ENCODE data around the gene HDAC7.
"Not testable (repeated sequence)": the region's sequence is repeated elsewhere in the genome, so short reads cannot be mapped to it uniquely, and the experiment has no call there.

Gene HDAC7

DNA sequence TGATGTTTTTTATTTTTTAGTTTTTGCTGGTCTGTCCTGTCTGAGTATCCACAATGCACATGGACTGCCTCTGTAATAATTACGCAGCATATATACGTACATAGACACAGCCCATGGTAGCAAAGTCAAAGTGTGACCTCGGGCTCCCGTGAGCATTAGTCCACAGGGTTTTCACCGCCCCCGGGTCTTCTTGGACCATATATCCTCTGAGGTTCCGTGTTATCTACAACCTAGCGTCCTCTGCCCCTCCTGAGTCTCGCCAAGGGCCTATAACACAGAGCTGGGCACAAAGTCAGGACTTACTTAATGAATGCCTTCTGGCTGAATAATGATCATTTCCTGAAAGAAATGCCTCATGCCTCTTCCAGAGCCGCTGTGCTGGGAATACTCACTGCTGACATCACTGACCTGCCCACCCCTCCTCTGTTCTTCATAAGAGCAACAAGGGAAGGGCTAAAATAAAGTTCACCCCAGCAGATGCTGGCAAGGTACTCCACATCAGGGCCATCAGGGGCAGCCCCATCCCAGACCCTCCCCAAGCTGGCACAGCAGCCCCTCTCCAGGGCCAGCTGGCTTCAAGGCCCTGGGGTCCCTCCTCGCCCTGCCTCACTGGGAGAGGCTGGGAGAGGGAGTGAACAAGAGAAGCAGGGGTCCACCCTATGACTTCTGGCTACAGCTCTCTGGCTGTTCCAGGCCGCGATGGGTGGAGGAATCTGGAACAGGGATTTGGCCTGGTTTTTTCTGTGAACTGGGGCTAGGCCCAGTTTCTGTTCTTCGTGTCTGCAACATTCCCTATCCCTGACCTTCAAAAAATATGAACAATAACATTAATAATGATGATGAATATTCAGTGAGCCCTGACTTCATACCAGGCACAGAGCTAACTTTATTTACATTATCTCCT is 7.9 kb downstream of the HDAC7 start:
- DNase-seq = peak; percentile 83

GRCh38 chr12:47811072-47811396 is 8.7 kb downstream of the HDAC7 start:
- DNase-seq = no peak

GRCh38 chr12:47809518-47809917 is 10.2 kb downstream of the HDAC7 start:
- not testable (repeated sequence) for DNase-seq

DNA sequence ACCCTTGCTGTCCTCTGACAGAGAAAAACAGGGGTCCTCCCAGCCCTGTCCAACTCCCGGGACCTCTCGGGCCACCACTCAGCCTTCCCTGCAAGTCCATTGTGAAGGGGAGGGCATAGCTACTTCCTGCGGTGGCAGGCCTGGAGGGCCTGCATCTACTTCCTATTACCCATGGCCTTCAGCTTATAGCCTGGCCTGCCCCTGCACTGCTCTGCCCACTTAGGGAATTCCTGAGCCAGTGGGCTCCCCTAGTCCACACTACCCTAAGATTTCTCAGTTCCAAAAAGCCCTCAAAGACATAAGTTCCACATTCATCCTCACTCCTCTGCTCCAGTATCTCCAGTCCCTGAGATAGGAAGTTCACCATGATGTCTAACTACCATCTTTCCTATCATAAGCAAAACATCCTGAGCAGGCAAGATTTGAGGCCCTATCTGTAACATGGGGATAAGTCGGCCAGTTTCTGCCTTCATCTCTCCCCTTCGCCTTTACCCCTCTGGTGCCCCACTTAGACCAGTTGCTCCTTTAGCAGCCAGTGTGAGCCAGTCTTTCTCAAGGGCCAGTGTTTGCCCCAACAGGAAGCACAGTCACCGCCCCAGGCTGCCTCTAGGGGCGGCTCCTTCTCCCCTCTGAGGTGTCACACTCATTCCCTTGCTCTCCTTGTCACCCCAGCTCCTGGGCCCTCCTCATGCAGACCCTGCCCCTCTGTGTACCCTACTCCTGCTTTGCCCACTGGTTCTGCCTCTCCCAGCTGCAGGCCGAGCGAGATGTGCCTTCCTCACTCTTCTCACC is 10.9 kb downstream of the HDAC7 start:
- peak; percentile 56 for DNase-seq

GRCh38 chr12:47808050-47808449 is 11.7 kb downstream of the HDAC7 start:
- no peak for DNase-seq

DNA sequence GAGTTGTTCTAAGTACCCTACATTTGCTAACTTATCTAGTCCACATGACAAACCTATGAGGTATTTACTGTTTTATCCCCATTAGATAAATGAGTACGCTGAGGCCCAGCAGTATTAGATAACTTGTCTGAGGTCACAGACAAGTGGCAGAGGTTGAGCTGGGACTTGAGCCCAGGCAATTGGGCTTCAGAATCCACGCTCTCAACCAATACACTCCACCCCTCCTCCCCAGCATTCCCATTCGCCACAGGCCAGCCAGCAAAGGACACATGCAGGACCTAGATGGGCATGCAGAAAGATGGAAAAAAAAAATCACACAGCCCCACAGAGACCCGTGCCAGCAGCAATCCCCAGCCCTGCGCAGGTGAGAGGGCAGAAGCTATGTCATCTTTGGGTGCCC is 12.4 kb downstream of the HDAC7 start:
- no peak for DNase-seq

- DNase-seq = no peak
These were observed 14.3 kb downstream of the HDAC7 start for GRCh38 chr12:47805417-47805816.

GRCh38 chr12:47804171-47804570 is 15.5 kb downstream of the HDAC7 start:
- no peak for DNase-seq

GRCh38 chr12:47803191-47803875 is 16.4 kb downstream of the HDAC7 start:
- DNase-seq = no peak

GRCh38 chr12:47802312-47802711 is 17.4 kb downstream of the HDAC7 start:
- no peak for DNase-seq

DNA sequence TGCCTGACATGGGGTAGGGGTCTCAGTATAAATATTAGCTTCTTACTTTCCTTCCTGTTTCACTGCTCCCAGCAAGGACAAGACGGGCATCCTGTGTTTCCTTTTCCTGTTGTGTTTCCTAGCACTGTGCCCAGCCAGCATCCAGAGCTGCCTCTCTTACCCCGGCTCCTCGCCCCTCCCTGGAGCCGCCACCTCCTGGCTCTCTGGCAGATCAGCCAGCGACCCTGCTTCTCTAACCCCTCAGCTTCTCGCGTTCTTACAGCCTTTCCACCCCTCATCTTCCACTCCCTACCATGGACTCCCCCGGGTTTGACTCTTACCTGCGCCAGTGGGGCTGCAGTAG is 17.8 kb downstream of the HDAC7 start:
- no peak for DNase-seq

DNA sequence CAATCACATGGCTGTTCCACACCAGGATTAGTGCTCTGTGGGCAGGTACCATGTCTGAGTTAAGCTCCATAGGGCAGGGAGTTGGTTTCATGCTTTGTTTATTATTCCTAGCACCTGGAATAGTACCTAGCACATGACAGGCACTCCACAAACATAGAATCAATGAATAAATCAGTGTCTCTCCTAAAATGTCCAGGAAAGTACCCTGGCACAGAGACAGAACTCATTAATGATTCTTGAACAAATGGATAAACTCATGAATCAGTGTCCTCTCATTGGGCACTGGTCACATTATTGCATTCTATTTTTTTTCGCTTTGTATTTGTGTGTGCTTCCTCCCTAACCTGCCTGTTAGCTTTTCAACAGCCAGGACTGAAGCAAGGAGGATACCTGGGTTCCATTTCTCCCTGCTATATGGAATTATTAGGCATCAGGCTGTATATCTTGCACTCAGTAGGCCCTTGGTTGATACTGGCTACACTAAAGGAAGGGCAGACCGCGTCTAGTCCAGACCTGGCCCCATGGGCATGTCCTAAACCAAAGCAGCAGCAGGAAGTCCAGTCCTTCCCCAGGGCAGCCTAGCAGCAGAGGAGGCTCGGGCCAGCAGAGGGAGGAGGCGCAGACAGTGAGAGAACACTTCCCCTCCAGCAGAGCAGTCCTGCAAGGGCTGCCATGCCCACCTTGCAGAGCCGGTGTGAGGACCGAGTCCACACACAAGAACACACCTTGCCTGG is 18.4 kb downstream of the HDAC7 start:
- DNase-seq = no peak

GRCh38 chr12:47800582-47800981 is 19.1 kb downstream of the HDAC7 start:
- DNase-seq = no peak

DNA sequence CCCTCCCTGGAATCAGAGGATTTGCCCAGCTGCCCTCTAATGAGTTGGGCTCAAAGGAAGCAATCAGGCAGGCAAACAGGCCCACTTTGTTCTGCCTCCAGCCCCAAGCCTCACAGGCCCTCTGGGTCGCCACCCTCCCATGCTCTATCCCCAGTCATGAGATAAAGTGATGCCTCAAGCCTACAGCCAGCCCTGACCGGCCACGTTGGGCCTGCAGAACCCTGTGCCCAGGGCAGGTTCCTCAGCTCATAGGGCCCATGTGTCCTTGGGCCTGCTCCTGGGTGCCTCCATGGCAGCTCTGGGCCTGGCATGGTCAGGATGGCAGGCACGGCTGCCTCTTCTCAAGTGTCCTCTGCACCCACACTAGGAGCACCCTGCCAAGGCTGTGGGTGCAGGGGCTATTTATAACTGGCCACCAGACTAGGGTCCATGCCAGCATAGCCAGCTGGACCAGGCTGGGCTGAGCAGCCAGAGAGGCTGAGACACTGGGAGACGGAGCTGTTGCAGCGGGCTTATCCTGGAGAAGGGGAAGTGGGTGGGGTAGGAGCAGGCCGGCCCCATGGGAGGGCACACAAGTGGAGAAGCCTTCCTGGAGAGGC is 20.2 kb downstream of the HDAC7 start:
- no peak for DNase-seq

DNA sequence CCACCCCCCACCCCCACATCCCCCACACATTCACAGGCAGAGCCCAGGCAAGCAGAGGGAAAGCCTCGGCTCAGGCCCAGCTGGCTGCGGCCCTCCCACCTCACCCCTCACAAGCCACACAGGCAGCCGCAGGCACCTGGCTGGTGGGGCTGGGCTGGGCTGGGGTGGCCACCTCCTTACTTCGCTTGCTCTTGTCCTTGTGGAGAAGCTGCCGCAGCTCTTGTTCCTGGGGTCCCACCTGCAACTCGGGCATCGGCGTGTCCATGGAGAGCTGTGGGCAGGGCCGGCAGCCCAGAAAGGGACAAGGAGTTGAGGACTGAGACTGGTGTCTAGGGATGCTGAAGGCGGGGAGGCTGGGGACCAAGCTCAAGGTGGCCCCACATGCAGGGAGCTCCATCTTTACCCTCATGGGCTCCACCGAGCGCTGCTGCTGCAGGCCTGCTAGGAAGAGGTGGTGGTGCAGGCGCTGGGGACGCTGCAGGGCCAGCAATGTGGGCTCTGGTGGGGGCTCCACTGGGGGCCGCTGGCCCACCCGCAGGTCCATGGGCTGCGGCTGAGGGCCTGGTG is 21.2 kb downstream of the HDAC7 start:
- no peak for DNase-seq

GRCh38 chr12:47797441-47797840 is 22.3 kb downstream of the HDAC7 start:
- DNase-seq = no peak

DNA sequence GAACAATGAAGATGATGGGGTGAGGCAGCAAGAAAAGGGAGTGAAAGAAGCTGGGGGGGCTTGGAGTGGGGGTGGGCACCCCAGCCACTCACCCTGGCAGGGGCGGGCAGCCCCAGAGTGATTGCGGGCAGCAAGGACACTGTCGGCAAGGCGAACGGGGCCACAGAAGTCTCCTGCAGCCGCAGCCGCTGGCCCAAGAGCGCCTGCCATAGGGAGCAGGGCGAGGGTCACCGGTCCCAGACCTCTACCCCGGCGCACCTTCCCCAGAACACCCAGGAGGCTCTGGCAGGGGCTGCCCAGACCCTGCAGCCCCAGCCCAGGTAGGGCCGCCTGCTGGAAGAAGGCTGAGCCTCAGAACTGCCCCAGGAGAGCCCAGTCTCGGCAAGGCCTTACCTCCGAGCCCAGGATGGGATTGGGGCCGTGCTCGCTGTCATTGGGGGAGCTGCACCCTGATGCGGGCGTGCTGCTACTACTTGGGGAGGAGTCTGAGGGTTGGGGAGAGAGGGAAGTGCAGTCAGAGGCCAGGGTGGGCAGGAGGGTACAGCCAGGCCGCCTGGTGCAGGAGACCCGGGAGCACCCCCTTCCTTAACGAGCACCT is 23.8 kb downstream of the HDAC7 start:
- no peak for DNase-seq

DNA sequence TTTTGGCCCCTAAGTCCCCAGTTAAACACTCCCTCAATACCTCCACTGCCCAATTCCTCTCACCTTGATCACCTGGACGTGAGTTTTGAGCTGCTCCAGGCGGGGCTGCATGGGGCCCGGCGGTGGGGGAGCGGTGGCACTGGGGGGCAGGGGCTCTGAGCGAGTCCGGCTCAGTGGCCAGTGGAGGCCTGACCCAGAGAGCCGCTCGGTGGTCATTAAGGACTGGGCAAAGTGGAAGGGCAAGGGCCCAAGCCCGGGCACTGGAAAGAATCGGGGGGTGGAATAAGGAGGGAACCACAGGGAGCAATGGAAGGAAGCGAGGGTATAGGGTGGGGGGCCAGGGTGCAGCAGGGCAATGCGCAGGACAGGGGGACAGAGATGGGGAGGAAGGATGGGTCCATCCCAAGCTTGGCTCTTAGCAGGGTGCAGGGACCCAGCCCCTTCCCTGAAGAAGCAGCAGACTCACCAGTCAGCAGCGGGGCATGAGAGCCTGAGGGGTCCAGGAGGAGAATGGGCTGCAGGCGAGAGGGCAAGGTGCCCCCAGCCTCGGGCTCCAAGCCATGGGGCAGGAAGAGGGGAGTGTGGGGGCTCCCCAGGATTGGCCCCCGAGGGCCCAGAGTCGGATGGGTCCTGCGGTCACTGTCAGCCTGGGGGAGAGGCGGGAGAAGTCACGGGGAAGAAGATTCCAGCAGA is 24.4 kb downstream of the HDAC7 start:
- DNase-seq = no peak

DNA sequence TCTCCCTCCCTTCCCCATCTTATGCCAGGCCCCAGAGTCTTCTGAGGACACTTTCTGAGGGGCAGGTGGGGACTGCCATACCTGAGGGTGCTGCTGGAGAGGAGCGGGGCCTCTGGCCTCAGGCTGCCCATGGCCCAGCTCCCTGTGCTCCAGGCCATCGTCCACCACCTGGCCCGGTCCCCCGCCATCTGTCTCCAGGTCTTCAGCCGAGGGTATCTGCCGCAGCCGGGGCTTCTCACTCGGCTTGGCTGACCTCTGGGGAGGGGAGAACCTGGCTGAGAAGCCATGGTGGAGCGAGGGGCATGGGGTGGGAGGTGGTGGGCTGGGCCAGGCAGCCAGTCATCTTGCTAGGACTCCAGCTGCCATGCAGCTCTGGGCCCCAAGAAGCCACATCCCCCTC is 25.0 kb downstream of the HDAC7 start:
- DNase-seq = no peak

DNA sequence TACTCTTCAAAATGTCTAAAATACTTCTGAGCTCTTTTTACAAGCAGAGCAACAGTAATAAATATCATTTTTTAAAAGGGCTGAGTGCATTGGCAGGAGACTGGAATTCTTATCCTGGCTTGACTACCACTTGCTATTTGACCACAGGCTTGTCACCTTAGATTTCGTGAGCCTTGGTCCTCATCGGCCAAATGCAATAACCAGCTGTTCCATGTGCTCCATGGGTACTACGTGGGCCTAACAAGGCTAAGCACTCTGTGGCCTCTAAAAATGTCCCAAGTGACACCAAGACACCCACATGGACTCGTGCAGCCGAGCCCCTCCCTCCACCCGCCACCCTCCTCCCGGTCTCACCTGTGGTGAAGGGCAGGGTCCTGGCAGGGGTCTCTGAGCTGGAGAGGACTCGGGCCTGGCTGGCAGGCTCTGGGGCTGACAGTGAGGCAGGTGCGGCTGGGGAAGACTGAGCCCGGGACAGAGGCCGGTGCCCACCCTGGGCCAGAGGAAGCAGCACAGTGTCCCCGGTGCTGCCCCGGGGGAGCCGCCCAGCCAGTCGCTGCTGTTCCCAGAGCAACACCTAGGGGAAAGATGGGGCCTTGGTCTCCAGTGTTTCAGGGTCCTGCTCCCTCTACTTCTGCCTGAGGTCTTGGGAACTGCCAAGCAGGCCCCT is 26.6 kb downstream of the HDAC7 start:
- DNase-seq = no peak

DNA sequence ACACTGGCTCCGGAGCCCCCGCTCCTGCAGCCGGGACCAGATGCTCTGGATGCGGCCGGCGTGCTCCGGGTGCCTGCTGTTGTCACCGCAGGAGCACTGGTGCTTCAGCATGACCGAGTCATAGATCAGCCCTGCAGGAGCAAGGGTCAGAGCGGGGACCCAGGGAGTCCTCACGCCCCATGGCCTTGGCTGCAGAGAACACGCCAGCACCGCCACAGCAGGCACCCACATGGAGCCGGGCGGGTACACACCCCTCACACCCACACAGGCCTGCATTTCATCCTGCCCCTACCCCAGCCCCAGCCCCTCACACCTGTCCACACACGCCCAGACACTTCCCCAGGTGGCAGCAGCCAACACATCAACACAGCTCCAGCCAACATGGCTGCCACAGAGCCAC is 27.8 kb downstream of the HDAC7 start:
- DNase-seq = no peak

All from HCEC 1CT (cell line).